Right lung (tissue), 5 donors: Measurements from ENCODE around the gene GPATCH3. TPM values are rescaled to one million over a fixed set of nuclear protein-coding genes. Genes with fewer than 3 reads are reported as not detected.
"Not testable (repeated sequence)": the region's sequence is repeated elsewhere in the genome, so short reads cannot be mapped to it uniquely, and the experiment has no call there.

Source experiments
- DNase-seq, 2 donors: peaks; one replicate each; pipeline ENCODE4 v3.0.0-alpha.2; 2013
- polyA plus RNA-seq, 5 donors: library from polyadenylated mRNA; unstranded; fragments of 120-200 nt; gene quantifications; one replicate each; pipeline versions ENCODE4 v1.2.1 to v1.2.3, GENCODE V29; 2013; ENCODE audit warnings: inconsistent platforms in 1 of 5, low replicate concordance in 1 of 5; ENCODE audit not compliant: insufficient read length in 5 of 5, insufficient read depth in 1 of 5

Gene GPATCH3
- polyA plus RNA-seq, 5 donors, result 10.4 to 13.9 (median 13.1) TPM

DNA sequence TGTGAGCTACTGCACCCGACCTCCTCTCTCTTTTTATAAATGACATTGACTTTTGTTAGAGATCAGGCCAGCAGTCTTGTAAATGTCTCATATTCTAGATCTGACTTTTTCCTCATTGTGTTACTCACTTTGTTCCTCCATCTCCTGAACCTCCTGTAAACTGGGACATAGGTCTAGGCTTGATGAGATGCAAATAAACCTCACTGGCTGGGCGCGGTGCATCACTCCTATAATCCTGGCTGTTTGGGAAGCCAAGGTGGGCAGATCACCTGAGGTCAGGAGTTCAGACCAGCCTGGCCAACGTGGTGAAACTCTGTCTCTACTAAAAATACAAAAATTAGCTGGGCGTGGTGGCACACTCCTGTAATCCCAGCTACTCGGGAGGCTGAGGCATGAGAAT lies 52.4 kb downstream of the GPATCH3 start:
- DNase-seq, result not testable (repeated sequence)

DNA sequence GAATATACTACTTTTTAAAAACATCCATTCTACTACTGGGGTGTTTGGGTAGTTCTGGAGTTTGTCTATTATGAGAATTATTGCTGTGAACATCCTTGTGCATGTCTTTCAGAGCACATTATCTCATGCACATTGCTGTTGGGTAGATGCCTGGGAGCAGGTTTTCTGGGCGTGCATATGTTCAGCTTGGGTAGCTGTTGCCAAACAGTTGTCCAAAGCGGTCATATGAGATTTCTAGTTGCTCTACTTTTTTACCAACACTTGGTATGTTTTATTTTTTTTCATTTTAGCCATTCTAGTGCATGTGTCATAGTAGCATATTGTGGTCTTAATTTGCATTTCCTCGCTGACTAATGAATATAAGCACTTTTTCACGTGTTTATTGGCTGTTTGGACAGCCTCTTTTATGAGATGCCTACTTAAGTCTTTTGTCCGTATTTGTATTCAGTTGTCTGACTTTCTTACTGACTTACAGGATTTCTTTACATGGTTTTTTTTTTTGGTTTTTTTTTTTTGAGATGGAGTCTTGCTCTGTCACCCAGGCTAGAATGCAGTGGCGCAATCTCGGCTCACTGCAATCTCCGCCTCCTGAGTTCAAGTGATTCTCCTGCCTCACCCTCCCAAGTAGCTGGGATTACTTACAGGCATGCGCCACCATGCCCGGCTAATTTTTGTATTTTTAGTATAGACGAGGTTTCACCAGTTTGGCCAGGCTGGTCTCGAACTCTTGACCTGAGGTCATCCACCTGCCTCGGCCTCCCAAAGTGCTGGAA lies 55.7 kb downstream of the GPATCH3 start:
- DNase-seq, result no peak

Other genes starting within 250 kb of the GPATCH3 start
- 100 to 1,000 TPM in 1 of 5 donors, 10 to 100 TPM in 4; 78.6 to 106 (median 82.4) TPM for gene ARID1A, start 204.5 kb downstream of the GPATCH3 start, polyA plus RNA-seq
- gene PIGV, start 112.5 kb downstream of the GPATCH3 start, polyA plus RNA-seq, result 10 to 100 TPM; 14.6 to 20.3 (median 15.3) TPM
- 10 to 100 TPM; 19.9 to 26.7 (median 23.2) TPM for gene ZDHHC18, start 73.8 kb downstream of the GPATCH3 start, polyA plus RNA-seq
- gene SFN, start 37.3 kb downstream of the GPATCH3 start, polyA plus RNA-seq, result 1 to 10 TPM in 1 of 5 donors, under 1 TPM in 4; 0.27 to 1.1 (median 0.72) TPM
- gene GPN2, start 10.2 kb downstream of the GPATCH3 start, polyA plus RNA-seq, result 10 to 100 TPM; 25.5 to 33.9 (median 30.9) TPM
- gene NR0B2, start 13.5 kb upstream of the GPATCH3 start, polyA plus RNA-seq, result 1 to 10 TPM; 3.0 to 5.8 (median 3.7) TPM
- gene NUDC, start 21.3 kb upstream of the GPATCH3 start, polyA plus RNA-seq, result 10 to 100 TPM; 59.8 to 99.2 (median 69.6) TPM
- gene KDF1, start 60.0 kb upstream of the GPATCH3 start, polyA plus RNA-seq, result 1 to 10 TPM; 6.4 to 9.6 (median 7.5) TPM
- gene TRNP1, start 93.2 kb upstream of the GPATCH3 start, polyA plus RNA-seq, result 1 to 10 TPM; 1.4 to 3.4 (median 2.8) TPM
- gene TENT5B, start 112.4 kb upstream of the GPATCH3 start, polyA plus RNA-seq, result 1 to 10 TPM; 1.3 to 2.8 (median 2.0) TPM